CD14-positive monocyte (primary cell): Measurements from ENCODE around the gene TMEM158. TPM values are rescaled to one million over a fixed set of nuclear protein-coding genes. Genes with fewer than 3 reads are reported as not detected.

Source experiments
- DNase-seq, 3 donors: peaks; one replicate each; pipeline ENCODE4 v3.0.0-alpha.2; 2011 to 2022
- H2AFZ ChIP-seq: 2 replicates; pipeline ENCODE4 v1.6.0; 2012; ENCODE audit warnings: mild to moderate bottlenecking, low read depth, low read length, inconsistent platforms; ENCODE audit not compliant: insufficient read depth, poor library complexity, severe bottlenecking
- H3K27ac ChIP-seq, 2 donors: 1 replicate in 1 of 2; 2 replicates in 1 of 2; pipeline ENCODE4 v1.5.1; 2012 to 2013; ENCODE audit warnings: low read length in 2 of 2, control low read depth in 1 of 2, inconsistent platforms in 1 of 2, low read depth in 1 of 2, mild to moderate bottlenecking in 1 of 2
- H3K27me3 ChIP-seq, 2 donors: one replicate each; pipeline versions ENCODE4 v1.6.0 to v1.6.1; 2011 to 2013; ENCODE audit warnings: low read length in 2 of 2; ENCODE audit not compliant: control insufficient read depth in 2 of 2, insufficient read depth in 2 of 2
- H3K36me3 ChIP-seq, 2 donors: replicated peaks in 1 of 2; 1 replicate in 1 of 2; 2 replicates in 1 of 2; pipeline versions ENCODE4 v1.5.1 to v1.6.1; 2012 to 2013; ENCODE audit warnings: low read length in 2 of 2, control low read depth in 1 of 2, inconsistent platforms in 1 of 2, mild to moderate bottlenecking in 1 of 2; ENCODE audit not compliant: insufficient read depth in 2 of 2, control insufficient read depth in 1 of 2
- H3K4me1 ChIP-seq, 2 donors: 1 replicate in 1 of 2; 2 replicates in 1 of 2; pipeline versions ENCODE4 v1.5.1 to v1.6.1; 2012 to 2013; ENCODE audit warnings: low read length in 2 of 2, control low read depth in 1 of 2, inconsistent platforms in 1 of 2, mild to moderate bottlenecking in 1 of 2, moderate library complexity in 1 of 2; ENCODE audit not compliant: insufficient read depth in 2 of 2, control insufficient read depth in 1 of 2
- H3K4me2 ChIP-seq: replicated peaks from 2 replicates; pipeline ENCODE3; 2012; ENCODE audit warnings: low read length, moderate library complexity, mild to moderate bottlenecking; ENCODE audit not compliant: poor library complexity, severe bottlenecking; ENCODE audit errors: extremely low read depth
- H3K4me3 ChIP-seq, 3 experiments: fragments of 200-600 bp in 1 of 3; sonication (generic) in 1 of 3; replicated peaks in 1 of 3; 1 replicate in 2 of 3; 2 replicates in 1 of 3; pipeline ENCODE4 v1.5.1; 2011 to 2013; ENCODE audit warnings: low read length in 3 of 3, mild to moderate bottlenecking in 3 of 3, control low read depth in 2 of 3, low read depth in 2 of 3, inconsistent platforms in 1 of 3, moderate library complexity in 1 of 3
- H3K79me2 ChIP-seq: 2 replicates; pipeline ENCODE4 v1.6.0; 2012; ENCODE audit warnings: mild to moderate bottlenecking, control low read depth, inconsistent platforms, low read length, moderate library complexity; ENCODE audit not compliant: insufficient read depth
- H3K9ac ChIP-seq: 2 replicates; pipeline ENCODE4 v1.6.0; 2017; ENCODE audit warnings: low read length, mild to moderate bottlenecking; ENCODE audit not compliant: insufficient read depth, poor library complexity, severe bottlenecking
- H3K9me3 ChIP-seq, 2 donors: replicated peaks in 1 of 2; 1 replicate in 1 of 2; 2 replicates in 1 of 2; pipeline versions ENCODE4 v1.5.1 to v1.6.1; 2012 to 2013; ENCODE audit warnings: low read length in 2 of 2, control low read depth in 1 of 2; ENCODE audit not compliant: control insufficient read depth in 1 of 2, insufficient read depth in 1 of 2
- H4K20me1 ChIP-seq: 2 replicates; pipeline ENCODE4 v1.6.0; 2012; ENCODE audit warnings: mild to moderate bottlenecking, low read length, control low read depth, moderate library complexity; ENCODE audit not compliant: insufficient read depth
- H3K27ac Mint-ChIP-seq, 7 donors: one replicate each; pipeline ENCODE4 v1.8.0; 2020; ENCODE audit warnings: mild to moderate bottlenecking in 7 of 7, mixed read lengths in 7 of 7, moderate library complexity in 6 of 7, inconsistent platforms in 2 of 7
- H3K27me3 Mint-ChIP-seq, 3 donors: one replicate each; pipeline ENCODE4 v1.8.0; 2021 to 2022; ENCODE audit warnings: low read depth in 3 of 3, mild to moderate bottlenecking in 3 of 3, mixed read lengths in 3 of 3, moderate library complexity in 3 of 3, inconsistent platforms in 1 of 3
- H3K36me3 Mint-ChIP-seq, 2 donors: one replicate each; pipeline ENCODE4 v1.8.0; 2020; ENCODE audit warnings: mixed read lengths in 2 of 2, inconsistent platforms in 1 of 2, mild to moderate bottlenecking in 1 of 2
- H3K4me1 Mint-ChIP-seq: one replicate; pipeline ENCODE4 v1.8.0; 2020; ENCODE audit warnings: mild to moderate bottlenecking, mixed read lengths
- H3K4me3 Mint-ChIP-seq, 2 donors: one replicate each; pipeline ENCODE4 v1.8.0; 2020; ENCODE audit warnings: mild to moderate bottlenecking in 2 of 2, mixed read lengths in 2 of 2, moderate library complexity in 1 of 2
- H3K9me3 Mint-ChIP-seq, 7 donors: one replicate each; pipeline ENCODE4 v1.8.0; 2020 to 2022; ENCODE audit warnings: mixed read lengths in 7 of 7, mild to moderate bottlenecking in 6 of 7, moderate library complexity in 6 of 7, inconsistent platforms in 2 of 7
- CTCF ChIP-seq: fragments of 200-600 bp; IDR thresholded peaks from one replicate; pipeline ENCODE4 v1.8.0; 2022; ENCODE audit warnings: antibody characterized with exemption, mild to moderate bottlenecking
- WGBS: methylation state at CpG from one replicate; pipeline ENCODE4 v1.1.5; 2013; ENCODE audit warnings: missing lambda C conversion rate; ENCODE audit not compliant: insufficient coverage; 5-methylcytosine and 5-hydroxymethylcytosine counted together
- intact Hi-C, 2 donors: fragments of 100-400 bp; cut with micrococcal nuclease; formaldehyde crosslinking; loops; one replicate each; pipeline versions ENCODE4 v1.15.0 to v1.15.1; 2023
- polyA plus RNA-seq, 3 donors: library from polyadenylated mRNA; depleted of rRNA in 1 of 3; unstranded in 2 of 3; stranded (reverse) in 1 of 3; fragments of 300-500 nt in 2 of 3; fragments of >200 nt in 1 of 3; fragmentation: Illumina TruSeq in 2 of 3; gene quantifications; 1 replicate in 2 of 3; 2 replicates in 1 of 3; pipeline ENCODE4 v1.2.3, GENCODE V29; 2012 to 2021

The TMEM158 gene
- polyA plus RNA-seq, 3 donors, result 0.19 to 0.88 TPM; not detected in 1

- H3K4me3 ChIP-seq, result no peak overlapping the region
- no peaks in the 10 kb centered on the region for H3K36me3 ChIP-seq
- Mint-ChIP-seq H3K27ac (peak overlapping the region in 3 of 7 donors; percentile 15 to 27 (median 17)), H3K4me1 (no peaks in the 10 kb centered on the region), H3K4me3 (no peak overlapping the region), H3K27me3 (peaks cover 3 to 7% (median 4%) of the 10 kb centered on the region in 3 donors), H3K36me3 (no peaks in the 10 kb centered on the region), H3K9me3 (peaks cover 0 to 5% (median 0%) of the 10 kb centered on the region in 7 donors)
- intact Hi-C loops, result no loop called here
- no peaks in the 10 kb centered on the region for H3K79me2 ChIP-seq
- no peaks in the 10 kb centered on the region for H3K27me3 ChIP-seq
- DNase-seq, result no peak
- no peak overlapping the region for H3K9ac ChIP-seq
- no peaks in the 10 kb centered on the region for H3K9me3 ChIP-seq
- no peak for TF ChIP-seq CTCF
- H3K4me2 ChIP-seq, result no peak overlapping the region
- 90% methylated on average over 2 of the region's 5 CpGs for WGBS
- no peaks in the 10 kb centered on the region for H3K4me1 ChIP-seq
- no peaks in the 10 kb centered on the region for H4K20me1 ChIP-seq
- no peak overlapping the region for H3K27ac ChIP-seq
- no peak overlapping the region for H2AFZ ChIP-seq
Measured at GRCh38 chr3:45198264-45199260, 27.5 kb downstream of the TMEM158 start.

GRCh38 chr3:45194791-45195190 is 31.3 kb downstream of the TMEM158 start:
- no peaks in the 10 kb centered on the region for H3K4me1 Mint-ChIP-seq
- DNase-seq, result no peak
- no peak overlapping the region for H2AFZ ChIP-seq
- no peaks in the 10 kb centered on the region for H3K27me3 ChIP-seq
- H3K4me1 ChIP-seq, result no peaks in the 10 kb centered on the region
- no peaks in the 10 kb centered on the region for H3K9me3 Mint-ChIP-seq
- H3K9ac ChIP-seq, result no peak overlapping the region
- no peaks in the 10 kb centered on the region for H3K36me3 Mint-ChIP-seq
- no peaks in the 10 kb centered on the region for H3K79me2 ChIP-seq
- H4K20me1 ChIP-seq, result no peaks in the 10 kb centered on the region
- H3K4me2 ChIP-seq, result no peak overlapping the region
- TF ChIP-seq CTCF, result no peak
- no peaks in the 10 kb centered on the region for H3K36me3 ChIP-seq
- intact Hi-C loops, result no loop called here
- no peak overlapping the region for H3K27ac Mint-ChIP-seq
- H3K27me3 Mint-ChIP-seq, result peaks cover 3 to 9% (median 4%) of the 10 kb centered on the region in 3 donors
- H3K9me3 ChIP-seq, result no peaks in the 10 kb centered on the region
- no peak overlapping the region for H3K4me3 Mint-ChIP-seq
- no peak overlapping the region for H3K27ac ChIP-seq
- 98% methylated on average over 5 of the region's 5 CpGs for WGBS
- no peak overlapping the region for H3K4me3 ChIP-seq
